HG02759 (cell line): ENCODE results near the gene STX1B.
"Not testable (repeated sequence)": the region's sequence is repeated elsewhere in the genome, so short reads cannot be mapped to it uniquely, and the experiment has no call there.

Experiments
- ATAC-seq: cut with Tn5 transposase; IDR thresholded peaks from one replicate; pipeline ENCODE4 v1.9.1; 2021; ENCODE audit warnings: mild to moderate bottlenecking, moderate library complexity; ENCODE audit not compliant: unreplicated experiment

STX1B gene

GRCh38 chr16:30953511-30954124 is 56.8 kb downstream of the STX1B start:
- ATAC-seq = no peak

- no peak for ATAC-seq
Measured at GRCh38 chr16:30953111-30953510, 57.3 kb downstream of the STX1B start.

DNA sequence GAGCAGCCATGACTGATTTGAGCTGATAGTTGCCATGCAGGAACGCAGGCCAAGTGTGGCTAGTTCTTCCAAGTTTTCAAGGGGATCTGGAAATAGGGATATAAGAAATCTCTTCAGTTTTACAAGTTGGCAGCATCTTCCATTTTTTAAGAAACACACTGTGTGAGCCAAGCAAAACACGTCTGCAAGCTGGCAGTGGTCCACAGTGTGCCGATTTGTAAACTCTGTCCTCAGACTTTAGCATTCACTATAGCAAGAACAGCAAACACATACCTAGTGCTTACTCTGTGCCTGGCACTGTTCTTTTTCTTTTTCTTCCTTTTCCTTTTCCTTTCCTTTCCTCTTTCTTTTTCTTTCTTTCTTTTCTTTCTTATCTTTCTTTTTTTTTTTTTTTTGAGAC is 58.7 kb downstream of the STX1B start:
- ATAC-seq = no peak

- no peak for ATAC-seq
Measured at GRCh38 chr16:30951193-30951592, 59.2 kb downstream of the STX1B start.

GRCh38 chr16:30950516-30951065 is 59.8 kb downstream of the STX1B start:
- no peak for ATAC-seq

- ATAC-seq = peak; percentile 45
Measured at GRCh38 chr16:30949650-30950515, 60.6 kb downstream of the STX1B start.

DNA sequence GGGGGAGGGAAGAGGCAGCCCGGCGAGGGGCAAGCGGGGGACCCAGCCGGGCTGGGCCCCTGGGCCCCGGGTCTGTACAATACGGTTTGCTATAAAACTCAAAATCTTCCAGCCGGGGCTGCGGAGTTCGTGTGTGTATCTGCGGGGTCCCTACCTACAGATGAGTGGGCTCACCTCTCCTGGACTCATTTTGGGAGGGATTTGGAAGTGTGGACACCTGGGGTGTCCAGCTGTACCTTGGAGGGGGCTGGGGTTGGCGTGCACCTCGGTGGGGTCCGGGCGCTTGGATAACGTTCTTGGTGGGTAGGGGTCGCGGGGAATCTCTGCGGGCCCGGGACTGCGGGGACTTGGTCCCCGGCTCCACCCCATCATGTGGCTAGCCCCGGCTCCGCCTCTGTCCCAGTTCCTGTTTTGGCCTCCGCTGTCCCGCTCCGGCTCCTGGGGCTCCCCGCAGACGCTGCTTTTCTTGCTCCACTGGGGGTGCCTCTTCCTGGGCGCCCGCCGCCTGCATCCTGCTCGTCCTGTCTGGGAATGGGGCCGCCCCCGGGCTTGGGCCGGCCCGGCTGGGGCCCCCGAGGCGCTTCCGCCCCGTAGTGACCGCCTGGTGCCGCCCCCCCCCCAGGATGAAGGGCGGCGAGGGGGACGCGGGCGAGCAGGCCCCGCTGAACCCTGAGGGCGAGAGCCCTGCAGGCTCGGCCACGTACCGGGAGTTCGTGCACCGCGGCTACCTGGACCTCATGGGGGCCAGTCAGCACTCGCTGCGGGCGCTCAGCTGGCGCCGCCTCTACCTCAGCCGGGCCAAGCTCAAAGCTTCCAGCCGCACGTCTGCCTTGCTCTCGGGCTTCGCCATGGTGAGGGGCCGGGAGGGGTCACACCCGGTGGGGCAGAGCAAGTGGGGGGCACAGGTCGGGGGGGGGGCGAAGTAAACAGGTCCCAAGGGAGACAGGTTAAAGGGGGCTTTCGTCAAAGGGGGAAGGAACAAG is 61.5 kb downstream of the STX1B start, which contains the start of gene ORAI3:
Gene ORAI3 (plus strand): TSS at position 402 of the 983 bp plus-strand sequence. CDS start 222 bp downstream, at position 624.
- ATAC-seq = peak; percentile 64

DNA sequence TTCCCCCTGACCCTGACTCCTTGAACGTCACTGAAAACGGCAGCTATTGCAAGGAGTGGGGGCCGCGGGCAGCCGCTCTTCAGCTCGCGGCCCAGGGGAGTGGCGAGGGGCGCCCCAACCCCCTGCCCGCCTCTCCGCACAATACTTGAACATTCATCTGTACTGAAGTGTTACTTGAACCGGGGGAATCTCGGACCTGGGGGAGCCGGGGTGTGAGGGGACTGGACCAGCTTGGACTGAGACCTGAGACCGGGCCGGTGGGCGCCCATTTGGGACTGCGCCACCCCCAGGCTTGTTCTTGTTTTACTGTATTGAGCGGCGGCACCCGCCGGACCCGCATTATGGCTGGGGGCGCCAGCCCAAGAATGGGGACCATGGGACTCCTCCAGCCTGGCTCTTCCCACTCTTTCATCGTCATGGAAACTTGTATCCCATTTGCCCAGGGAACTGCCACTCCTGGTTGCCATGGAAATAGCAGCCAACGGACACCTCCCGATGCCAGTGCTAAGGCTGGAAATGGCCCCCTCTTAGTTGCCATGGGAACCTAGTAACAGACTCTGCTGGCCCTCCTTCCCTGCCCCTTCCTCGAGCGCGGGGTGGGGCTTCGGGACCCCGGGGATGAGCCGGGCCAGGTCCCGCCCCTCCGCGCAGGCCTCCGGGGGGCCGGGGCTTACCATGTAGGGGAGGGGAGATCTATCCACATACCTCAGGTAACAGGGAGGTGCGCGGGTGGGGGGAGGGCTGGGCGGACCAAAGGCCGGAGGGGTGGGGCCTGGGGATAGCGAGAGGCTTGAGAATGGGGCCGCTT is 62.4 kb downstream of the STX1B start:
- peak; percentile 9 for ATAC-seq

GRCh38 chr16:30947541-30947858 is 62.9 kb downstream of the STX1B start:
- ATAC-seq = no peak

DNA sequence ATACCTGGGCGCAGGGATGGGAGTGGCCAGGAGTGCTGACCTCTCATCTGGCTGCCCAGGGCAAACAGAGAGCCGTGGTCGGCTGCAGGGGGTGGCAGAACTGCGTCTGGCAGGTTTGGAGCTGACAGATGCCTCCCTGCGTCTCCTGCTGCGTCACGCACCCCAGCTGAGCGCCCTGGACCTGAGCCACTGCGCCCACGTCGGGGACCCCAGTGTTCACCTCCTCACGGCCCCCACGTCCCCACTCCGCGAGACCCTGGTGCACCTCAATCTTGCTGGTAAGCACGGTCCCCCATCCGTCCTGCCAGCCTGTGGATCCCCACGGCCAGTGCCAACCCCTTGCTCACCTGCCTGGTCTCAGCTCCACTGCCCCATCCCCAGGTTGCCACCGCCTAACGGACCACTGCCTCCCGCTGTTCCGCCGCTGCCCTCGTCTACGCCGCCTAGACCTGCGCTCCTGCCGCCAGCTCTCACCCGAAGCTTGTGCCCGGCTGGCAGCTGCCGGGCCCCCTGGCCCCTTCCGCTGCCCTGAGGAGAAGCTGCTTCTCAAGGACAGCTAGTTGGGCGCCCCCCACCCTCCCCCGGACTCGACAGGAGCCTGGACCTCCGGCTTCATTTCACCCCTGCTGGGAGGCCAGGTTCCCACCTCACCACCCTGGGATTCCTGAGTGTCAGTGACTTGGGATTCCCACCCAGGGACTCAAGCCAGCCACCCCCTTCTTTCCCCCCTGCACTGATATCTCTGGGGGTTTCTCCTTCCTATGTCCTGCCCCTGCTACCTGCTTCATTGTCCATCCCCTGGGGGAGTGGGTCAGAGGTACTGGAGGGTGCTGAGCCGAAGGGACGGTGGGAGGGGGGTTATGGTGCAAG is 63.5 kb downstream of the STX1B start:
- ATAC-seq = no peak

DNA sequence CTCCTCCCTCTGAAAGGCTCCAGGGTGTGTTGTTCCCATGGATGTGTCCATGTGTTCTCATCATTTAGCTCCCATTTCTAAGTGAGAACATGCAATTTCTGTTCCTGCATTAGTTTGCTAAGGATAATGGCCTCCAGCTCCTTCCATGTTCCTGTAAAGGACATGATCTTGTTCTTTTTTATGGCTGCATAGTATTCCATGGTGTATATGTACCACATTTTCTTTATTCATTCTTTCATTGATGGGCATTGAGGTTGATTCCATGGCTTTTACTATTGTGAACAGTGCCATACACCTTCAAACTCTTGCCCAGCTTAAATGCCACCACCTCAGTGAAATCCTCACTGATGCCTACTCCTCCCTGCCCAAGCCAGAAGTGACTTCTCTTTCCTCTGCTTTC is 66.1 kb downstream of the STX1B start:
- ATAC-seq = no peak

DNA sequence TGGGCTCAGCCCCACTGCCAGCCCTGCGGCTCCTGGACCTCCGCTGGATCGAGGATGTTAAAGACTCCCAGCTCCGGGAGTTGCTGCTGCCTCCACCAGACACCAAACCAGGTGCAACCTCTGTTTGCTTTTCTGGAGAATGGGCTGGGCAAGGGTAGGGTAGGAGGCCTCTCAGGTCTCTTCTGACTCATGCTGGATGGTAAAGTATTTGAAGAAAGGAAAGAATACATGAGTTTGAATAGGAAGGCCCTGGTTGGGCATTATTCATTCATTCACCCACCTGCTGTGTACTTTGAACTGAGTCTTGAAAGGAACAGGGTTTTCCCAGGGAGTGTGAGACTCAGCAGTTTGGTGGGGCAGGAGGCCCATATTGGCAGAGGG is 68.0 kb downstream of the STX1B start:
- ATAC-seq = no peak

GRCh38 chr16:30941600-30942425 is 68.6 kb downstream of the STX1B start:
- peak; percentile 93 for ATAC-seq

DNA sequence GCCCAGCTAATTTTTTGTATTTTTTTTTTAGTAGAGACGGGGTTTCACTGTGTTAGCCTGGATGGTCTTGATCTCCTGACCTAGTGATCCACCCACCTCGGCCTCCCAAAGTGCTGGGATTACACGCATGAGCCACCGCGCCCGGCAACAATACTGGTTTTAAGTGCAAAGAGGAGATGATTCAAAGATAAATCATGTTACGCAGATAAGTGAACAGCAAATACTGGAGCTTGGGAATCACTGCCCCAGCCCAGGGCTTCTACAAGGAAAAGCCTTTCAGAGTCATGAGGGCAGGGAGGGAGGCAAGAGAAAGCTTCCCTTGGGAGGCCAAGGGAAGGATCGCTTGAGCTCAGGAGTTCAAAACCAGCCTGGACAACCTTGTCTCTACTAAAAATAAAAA is 70.9 kb downstream of the STX1B start:
- ATAC-seq = not testable (repeated sequence)
